Stimulated activated CD8-positive, alpha-beta memory T cell treated with anti-CD3 and anti-CD28 coated beads, Interleukin-7, amount 100 ng/mL, for 24 hours (primary cell): Measurements from ENCODE around the gene CNST.
A peak's percentile ranks its signal among the peaks of the same experiment; 100 is the strongest.

Experiments used
- DNase-seq: peaks from one replicate; pipeline ENCODE4 v3.0.0-alpha.2; 2020; ENCODE audit warnings: low read depth

The CNST gene, protein sequence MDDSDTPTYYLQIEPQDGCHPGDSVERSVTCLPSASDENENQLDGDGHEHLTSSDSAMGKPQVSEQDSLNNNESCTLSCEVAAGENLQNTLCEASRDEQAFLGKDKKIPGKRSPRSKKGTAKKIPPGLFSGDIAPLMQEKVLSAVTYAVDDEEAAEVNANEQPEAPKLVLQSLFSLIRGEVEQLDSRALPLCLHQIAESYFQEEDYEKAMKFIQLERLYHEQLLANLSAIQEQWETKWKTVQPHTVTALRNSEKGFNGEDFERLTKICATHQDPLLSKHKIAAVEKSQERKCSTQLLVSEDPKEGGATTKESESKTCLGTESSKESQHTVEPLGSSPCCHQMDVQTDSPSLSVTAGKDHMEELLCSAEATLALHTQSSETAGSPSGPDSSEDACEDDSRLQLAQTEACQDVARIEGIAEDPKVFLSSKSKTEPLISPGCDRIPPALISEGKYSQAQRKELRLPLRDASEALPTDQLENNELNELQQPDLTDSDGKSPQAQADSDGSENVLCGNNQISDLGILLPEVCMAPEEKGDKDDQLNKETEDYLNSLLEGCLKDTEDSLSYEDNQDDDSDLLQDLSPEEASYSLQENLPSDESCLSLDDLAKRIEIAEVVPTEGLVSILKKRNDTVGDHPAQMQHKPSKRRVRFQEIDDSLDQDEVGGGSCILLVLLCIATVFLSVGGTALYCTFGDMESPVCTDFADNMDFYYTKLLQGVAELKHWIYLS

GRCh38 chr1:246566128-246566812 is at the start of gene CNST, which contains the start of gene TFB2M:
Gene CNST (plus strand): TSS chr1:246566456. CDS start chr1:246591563, 25,107 bp downstream.
Gene TFB2M (minus strand): TSS chr1:246566261. CDS start chr1:246566138, 123 bp downstream.
- peak; percentile 86 for DNase-seq

GRCh38 chr1:246517391-246517790 is 48.9 kb upstream of the CNST start:
- no peak for DNase-seq

- no peak for DNase-seq
Measured at GRCh38 chr1:246518456-246519205, 47.6 kb upstream of the CNST start.

DNA sequence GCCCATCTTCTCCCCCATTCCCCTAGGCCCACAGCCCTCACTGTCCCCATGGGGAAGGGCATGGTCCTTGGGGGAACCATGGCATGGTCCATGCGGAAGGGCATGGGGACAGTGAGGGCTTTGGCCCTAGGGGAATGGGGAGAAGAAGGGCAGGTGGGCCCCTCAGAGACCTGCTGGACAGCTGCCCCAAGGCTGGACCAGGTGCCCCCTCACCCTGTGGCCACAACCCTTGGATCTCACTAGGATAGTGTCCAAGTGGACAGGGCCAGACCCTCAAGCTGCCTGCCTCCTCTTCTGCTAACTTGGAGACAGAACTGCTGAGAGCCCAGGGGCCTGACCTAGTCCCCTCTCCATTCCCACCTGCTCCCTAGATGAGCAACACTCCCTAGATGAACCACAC is 46.7 kb upstream of the CNST start:
- no peak for DNase-seq

GRCh38 chr1:246526380-246526779 is 39.9 kb upstream of the CNST start:
- no peak for DNase-seq

DNA sequence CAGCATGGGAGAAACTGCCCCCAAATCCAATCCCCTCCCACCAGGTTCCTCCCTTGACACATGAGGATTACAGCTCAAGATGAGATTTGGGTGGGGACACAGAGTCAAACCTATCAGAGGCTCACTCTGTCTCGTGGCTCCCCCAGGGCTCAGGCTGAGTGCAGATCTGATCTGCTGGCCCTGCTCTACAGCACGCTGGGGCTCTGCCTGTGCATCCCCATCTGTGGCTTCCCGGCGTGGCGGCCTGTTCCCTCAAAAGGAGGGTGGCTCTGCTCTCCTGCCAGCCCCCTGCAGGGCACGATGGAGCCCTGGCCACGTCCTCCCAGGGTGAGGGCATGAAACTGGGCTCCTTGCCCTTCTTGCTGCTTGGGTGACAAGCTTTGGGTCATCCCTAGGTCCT is 39.3 kb upstream of the CNST start:
- DNase-seq, result no peak

- no peak for DNase-seq
Measured at GRCh38 chr1:246527402-246528088, 38.7 kb upstream of the CNST start.

DNA sequence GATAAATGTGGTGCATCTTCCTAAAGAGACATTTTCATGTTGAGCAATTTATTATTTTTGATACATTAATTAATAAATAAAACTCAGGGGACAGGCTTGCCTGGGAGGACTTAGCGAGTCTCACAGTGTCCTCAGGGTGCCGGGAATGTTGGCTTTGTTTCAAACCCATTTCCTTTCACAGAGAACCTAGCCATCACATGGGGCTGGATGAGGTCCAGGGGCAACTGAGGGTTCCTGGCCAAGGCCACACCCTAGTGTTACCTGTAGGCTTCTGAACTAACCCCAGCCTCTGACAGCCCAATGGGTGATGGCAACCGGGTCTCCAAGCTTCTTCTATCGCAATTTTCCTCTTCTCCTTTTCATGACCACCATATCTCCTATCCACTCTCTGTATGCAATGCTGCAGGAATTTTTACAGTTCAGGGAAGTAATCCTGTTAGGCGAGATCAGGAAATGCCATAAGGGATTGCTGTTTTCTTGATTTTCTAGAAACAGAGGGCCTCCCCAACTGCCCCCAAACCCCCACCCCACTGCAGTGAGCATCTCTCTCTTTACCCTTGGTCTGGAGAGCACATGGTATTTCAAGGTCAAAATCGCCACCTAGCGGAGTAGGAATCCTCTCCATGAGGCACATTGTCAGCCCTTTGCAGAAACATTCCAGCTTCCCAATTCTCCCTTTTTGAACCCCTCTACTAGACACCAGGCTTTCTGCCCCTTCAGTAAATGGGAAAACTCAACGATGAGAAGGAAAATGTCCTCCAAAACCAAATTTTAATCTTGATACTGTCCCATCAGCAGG is 37.1 kb upstream of the CNST start:
- no peak for DNase-seq

GRCh38 chr1:246530482-246530881 is 35.8 kb upstream of the CNST start:
- no peak for DNase-seq

DNA sequence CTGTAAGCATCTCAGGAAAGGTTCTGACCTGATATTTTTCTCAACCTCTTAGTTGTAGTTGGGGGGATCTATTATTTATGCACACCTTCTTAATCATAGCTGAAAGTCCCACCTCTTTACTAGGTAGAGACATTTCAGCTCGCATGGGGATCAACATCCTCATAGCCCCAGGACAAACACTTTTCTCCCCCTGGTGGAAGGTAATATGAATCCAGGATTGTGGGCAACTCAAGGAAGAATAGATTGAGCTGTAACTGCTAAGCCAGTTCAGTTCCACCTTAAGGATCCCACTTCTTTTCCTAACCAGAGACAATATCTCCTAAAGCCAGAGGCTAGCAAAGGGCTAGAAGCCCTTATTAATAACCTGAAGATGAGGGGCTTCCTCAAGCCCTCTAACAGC is 33.7 kb upstream of the CNST start:
- no peak for DNase-seq

GRCh38 chr1:246533371-246533905 is 32.8 kb upstream of the CNST start:
- no peak for DNase-seq

GRCh38 chr1:246534114-246534513 is 32.1 kb upstream of the CNST start:
- no peak for DNase-seq

DNA sequence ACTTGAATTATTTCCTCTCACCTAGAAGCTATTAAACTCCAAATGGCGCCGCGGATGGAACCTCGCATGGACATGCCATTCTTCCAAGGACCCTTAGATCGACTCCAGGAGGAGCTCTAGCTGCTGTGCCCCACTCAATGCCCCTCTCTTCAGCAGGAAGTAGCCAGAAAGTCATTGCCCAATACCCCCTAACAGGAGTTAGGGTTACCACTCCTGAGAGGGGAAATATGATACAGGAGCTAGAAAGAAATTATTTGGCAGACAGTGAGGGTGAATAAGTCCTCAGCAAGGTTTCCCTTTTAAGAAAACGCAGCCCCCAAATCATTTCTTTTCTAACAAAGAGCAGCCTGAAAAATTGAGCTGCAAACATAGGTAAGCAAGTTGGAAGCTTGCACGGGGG is 28.8 kb upstream of the CNST start:
- no peak for DNase-seq

DNA sequence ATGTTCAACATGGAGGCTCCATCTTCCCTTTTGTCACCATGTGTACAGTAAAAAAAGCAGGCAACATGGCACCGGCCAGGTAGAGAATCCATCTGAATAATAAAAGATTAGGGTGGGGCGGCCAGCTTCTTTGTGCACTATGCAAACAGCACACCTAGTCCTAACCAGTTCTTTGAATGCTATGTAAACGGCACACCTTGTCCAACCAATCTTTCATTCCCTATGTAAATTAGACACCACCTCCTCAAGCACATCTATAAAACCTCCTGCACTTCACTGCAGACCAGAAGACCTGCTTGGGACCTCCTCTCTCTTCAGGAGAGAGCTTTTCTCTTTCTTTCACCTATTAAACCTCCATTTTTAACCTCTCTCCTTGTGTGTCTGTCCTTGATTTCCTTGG is 28.4 kb upstream of the CNST start:
- DNase-seq, result no peak

DNA sequence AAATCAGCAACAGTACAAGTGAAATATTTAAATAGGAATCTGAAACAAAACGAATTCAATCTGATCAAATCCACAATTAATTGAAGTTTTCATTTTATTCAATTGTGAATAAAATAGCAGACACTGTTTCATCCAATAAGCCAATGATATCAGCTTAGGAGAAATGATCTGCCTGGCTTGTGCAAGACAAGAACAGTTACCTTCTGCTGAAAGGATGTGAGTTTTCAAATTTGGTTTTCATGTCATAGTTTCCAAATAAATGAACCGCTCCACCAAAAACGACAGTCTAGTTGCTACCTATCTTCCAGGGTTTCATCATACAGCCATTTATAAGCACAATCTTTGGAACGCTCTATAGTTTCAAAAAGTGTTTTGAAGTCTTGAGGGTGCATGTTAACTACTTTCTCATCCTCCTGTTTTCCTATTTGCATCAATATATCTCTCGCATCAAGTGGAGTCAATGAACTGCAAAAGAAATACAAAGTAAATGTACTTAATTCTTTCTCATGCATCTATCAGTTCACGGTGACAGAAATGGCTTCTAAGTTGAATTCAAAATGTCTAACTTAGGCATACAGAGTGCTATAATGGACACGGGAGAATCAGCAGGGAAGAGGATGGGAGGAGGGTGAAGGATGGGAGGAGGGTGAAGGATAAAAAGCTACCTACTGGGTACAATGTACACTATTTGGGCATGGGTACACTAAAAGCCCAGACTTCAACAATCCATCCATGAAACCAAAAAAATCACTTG is 25.3 kb upstream of the CNST start:
- no peak for DNase-seq

DNA sequence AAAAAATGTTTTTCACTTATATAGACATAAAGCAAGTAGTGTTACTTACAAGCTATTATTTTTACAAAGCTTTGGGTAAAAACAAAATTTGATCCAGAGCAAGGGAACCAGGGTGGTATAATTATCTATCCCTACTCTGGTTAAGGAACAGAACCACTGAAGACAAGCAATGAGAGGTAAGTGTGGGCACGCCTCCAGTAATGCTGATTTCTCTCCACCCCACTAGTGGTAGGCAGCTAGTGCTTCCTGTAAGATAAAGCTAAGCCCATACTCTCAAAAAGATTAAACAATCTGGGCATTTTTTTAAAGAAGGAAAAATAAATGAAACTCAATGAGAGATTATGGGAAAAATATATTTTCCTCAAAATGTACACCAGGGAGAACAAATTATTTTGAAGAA is 22.3 kb upstream of the CNST start:
- no peak for DNase-seq

DNA sequence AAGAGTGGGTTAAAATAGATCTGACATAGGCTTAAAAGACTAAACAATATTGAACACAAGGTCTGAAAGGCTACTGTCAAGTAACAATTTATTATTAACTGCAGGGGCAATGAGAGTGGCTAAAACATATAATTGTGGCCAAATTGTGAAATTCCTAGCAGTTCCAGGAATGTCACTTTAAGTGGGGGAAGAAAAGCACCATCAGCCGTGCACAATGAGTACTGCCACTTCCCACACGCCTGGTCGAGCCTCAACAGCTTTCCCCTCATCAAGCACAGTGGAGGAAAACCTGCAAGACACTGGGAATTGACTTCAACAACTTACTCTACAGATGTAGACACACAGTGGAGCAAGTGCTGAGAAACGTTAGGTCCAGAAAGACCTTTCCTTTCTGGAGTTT is 16.6 kb upstream of the CNST start:
- no peak for DNase-seq

GRCh38 chr1:246550402-246550801 is 15.9 kb upstream of the CNST start:
- DNase-seq, result no peak

DNA sequence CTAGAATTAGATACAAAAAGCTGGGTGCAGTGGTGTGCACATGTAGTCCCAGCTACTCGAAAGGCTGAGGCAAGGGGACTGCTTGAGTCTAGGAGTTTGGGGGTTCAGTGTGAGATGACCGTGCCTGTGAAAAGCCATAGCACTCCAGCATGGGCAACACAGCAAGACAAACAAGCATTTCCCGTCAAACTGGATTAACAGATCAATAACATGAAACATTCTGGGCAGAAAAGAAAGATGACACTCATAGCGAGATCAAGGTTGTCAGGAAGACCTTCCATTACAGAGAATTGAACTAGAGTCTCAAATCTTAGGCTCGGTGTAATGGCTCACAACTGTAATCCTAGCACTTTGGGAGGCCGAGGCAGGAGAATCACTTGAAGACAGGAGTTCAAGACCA is 14.1 kb upstream of the CNST start:
- no peak for DNase-seq

- DNase-seq, result no peak
Measured at GRCh38 chr1:246554201-246554600, 12.1 kb upstream of the CNST start.
